ENCODE results near the gene LSM14A. TPM values are rescaled to one million over a fixed set of nuclear protein-coding genes. Genes with fewer than 3 reads are reported as not detected.

Gene LSM14A
- polyA plus RNA-seq, 4 donors: 53.0 to 106 (median 73.0) TPM

GRCh38 chr19:34261334-34262109 lies 89.2 kb downstream of the LSM14A start:
- FAIRE-seq (no peak), DNase-seq (no peak)
- H3K36me3 ChIP-seq (ENCODE audit: control insufficient read depth in 3 of 3, insufficient read depth in 2 of 3, low read depth in 1 of 3, low read length in 3 of 3): peaks cover 0 to 12% (median 0%) of the 10 kb centered on the region in 3 donors
- WGBS, 3 donors: 79 to 87% (median 85%) methylated on average over 6 of the region's 6 CpGs
- H3K27ac ChIP-seq (ENCODE audit: low read depth in 1 of 3, low read length in 2 of 3): no peak overlapping the region
- H3K27me3 ChIP-seq (ENCODE audit: control insufficient read depth in 3 of 3, insufficient read depth in 3 of 3, low read length in 3 of 3): no peaks in the 10 kb centered on the region
- H3K9me3 ChIP-seq (ENCODE audit: control insufficient read depth in 2 of 2, insufficient read depth in 1 of 2, low read depth in 1 of 2, low read length in 1 of 2): no peaks in the 10 kb centered on the region
- no peak overlapping the region for H3K4me3 ChIP-seq (ENCODE audit: low read depth in 1 of 3, low read length in 3 of 3)
- peaks cover 0 to 5% (median 0%) of the 10 kb centered on the region in 3 donors for H3K4me1 ChIP-seq (ENCODE audit: control insufficient read depth in 3 of 3, insufficient read depth in 2 of 3, low read depth in 1 of 3, low read length in 2 of 3)

DNA sequence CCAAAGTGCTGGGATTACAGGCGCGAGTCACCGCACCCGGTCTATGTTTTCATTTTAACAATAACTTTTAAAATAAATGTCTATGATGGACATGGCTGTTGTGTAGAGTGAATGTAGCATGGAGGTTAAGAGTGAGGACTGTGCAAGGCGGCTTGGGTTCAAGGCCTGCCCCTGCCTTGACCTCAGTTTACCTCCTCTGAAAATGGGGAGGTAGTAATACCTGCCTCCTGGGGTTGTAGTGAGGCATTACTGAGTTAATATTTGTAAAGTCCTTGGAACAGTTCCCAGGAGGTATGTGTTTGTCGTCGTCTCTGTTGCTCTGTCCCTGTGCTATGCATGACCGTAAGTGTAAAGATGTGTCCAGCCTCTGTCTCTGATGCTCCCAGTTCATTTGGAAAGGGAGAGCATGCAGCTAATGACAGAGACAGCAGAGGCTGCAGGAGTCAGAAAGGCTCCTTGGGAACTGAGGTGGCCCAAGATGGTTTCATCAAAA lies 91.5 kb downstream of the LSM14A start:
- Histone ChIP-seq H3K4me1 (ENCODE audit: control insufficient read depth in 3 of 3, insufficient read depth in 2 of 3, low read depth in 1 of 3, low read length in 2 of 3) (peaks cover 0 to 5% (median 0%) of the 10 kb centered on the region in 3 donors), H3K4me3 (ENCODE audit: low read depth in 1 of 3, low read length in 3 of 3) (no peak overlapping the region), H3K27ac (ENCODE audit: low read depth in 1 of 3, low read length in 2 of 3) (no peak overlapping the region), H3K27me3 (ENCODE audit: control insufficient read depth in 3 of 3, insufficient read depth in 3 of 3, low read length in 3 of 3) (no peaks in the 10 kb centered on the region), H3K36me3 (ENCODE audit: control insufficient read depth in 3 of 3, insufficient read depth in 2 of 3, low read depth in 1 of 3, low read length in 3 of 3) (peaks cover 0 to 14% (median 0%) of the 10 kb centered on the region in 3 donors), H3K9me3 (ENCODE audit: control insufficient read depth in 2 of 2, insufficient read depth in 1 of 2, low read depth in 1 of 2, low read length in 1 of 2) (no peaks in the 10 kb centered on the region)
- FAIRE-seq (no peak), DNase-seq (no peak)
- 77 to 88% (median 83%) methylated on average over 8 of the region's 8 CpGs for WGBS, 3 donors

GRCh38 chr19:34265221-34265650 lies 92.9 kb downstream of the LSM14A start:
- Histone ChIP-seq H3K4me1 (ENCODE audit: control insufficient read depth in 3 of 3, insufficient read depth in 2 of 3, low read depth in 1 of 3, low read length in 2 of 3) (peaks cover 0 to 11% (median 6%) of the 10 kb centered on the region in 3 donors), H3K27me3 (ENCODE audit: control insufficient read depth in 3 of 3, insufficient read depth in 3 of 3, low read length in 3 of 3) (no peaks in the 10 kb centered on the region), H3K27ac (ENCODE audit: low read depth in 1 of 3, low read length in 2 of 3) (peak overlapping the region in 1 of 3 donors; percentile 18), H3K4me3 (ENCODE audit: low read depth in 1 of 3, low read length in 3 of 3) (no peak overlapping the region), H3K9me3 (ENCODE audit: control insufficient read depth in 2 of 2, insufficient read depth in 1 of 2, low read depth in 1 of 2, low read length in 1 of 2) (no peaks in the 10 kb centered on the region), H3K36me3 (ENCODE audit: control insufficient read depth in 3 of 3, insufficient read depth in 2 of 3, low read depth in 1 of 3, low read length in 3 of 3) (peaks cover 0 to 14% (median 0%) of the 10 kb centered on the region in 3 donors)
- FAIRE-seq (no peak), DNase-seq (no peak)
- 69 to 84% (median 80%) methylated on average over 6 of the region's 6 CpGs for WGBS, 3 donors

DNA sequence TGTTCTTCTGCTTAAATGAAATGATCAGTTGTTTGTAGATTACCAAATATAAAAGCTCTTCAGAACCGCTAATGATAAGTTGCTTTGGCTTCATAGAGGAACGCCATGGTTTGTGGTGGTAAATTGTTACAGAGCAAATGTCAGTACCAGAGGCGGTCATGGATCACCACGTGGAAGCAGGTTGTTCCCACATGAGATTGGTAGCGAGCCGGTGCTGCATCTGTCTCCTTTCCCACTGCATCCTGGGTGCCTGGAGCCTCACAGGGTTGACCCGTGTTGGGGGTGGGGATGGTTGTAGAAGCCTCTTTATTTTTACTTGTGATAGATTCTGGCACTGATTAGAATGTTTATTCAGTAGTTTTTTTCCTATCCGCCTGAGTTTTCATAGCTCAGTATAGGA lies 96.8 kb downstream of the LSM14A start:
- no peak for DNase-seq
- FAIRE-seq: no peak

GRCh38 chr19:34269489-34269888 lies 97.2 kb downstream of the LSM14A start:
- H3K4me3 ChIP-seq (ENCODE audit: low read depth in 1 of 3, low read length in 3 of 3): no peak overlapping the region
- H3K36me3 ChIP-seq (ENCODE audit: control insufficient read depth in 3 of 3, insufficient read depth in 2 of 3, low read depth in 1 of 3, low read length in 3 of 3): peaks cover 0 to 20% (median 0%) of the 10 kb centered on the region in 3 donors
- peaks cover 0 to 11% (median 9%) of the 10 kb centered on the region in 3 donors for H3K4me1 ChIP-seq (ENCODE audit: control insufficient read depth in 3 of 3, insufficient read depth in 2 of 3, low read depth in 1 of 3, low read length in 2 of 3)
- H3K27me3 ChIP-seq (ENCODE audit: control insufficient read depth in 3 of 3, insufficient read depth in 3 of 3, low read length in 3 of 3): no peaks in the 10 kb centered on the region
- H3K9me3 ChIP-seq (ENCODE audit: control insufficient read depth in 2 of 2, insufficient read depth in 1 of 2, low read depth in 1 of 2, low read length in 1 of 2): no peaks in the 10 kb centered on the region
- peak overlapping the region in 2 of 3 donors; percentile 68 to 72 for H3K27ac ChIP-seq (ENCODE audit: low read depth in 1 of 3, low read length in 2 of 3)
- DNase-seq: no peak
- WGBS, 3 donors: 44 to 51% (median 47%) methylated on average over 2 of the region's 2 CpGs
- no peak for FAIRE-seq

More for the DNA sequence above, 96.8 kb downstream of the LSM14A start:
- peaks cover 0 to 20% (median 0%) of the 10 kb centered on the region in 3 donors for H3K36me3 ChIP-seq (ENCODE audit: control insufficient read depth in 3 of 3, insufficient read depth in 2 of 3, low read depth in 1 of 3, low read length in 3 of 3)
- no peak overlapping the region for H3K4me3 ChIP-seq (ENCODE audit: low read depth in 1 of 3, low read length in 3 of 3)
- no peaks in the 10 kb centered on the region for H3K27me3 ChIP-seq (ENCODE audit: control insufficient read depth in 3 of 3, insufficient read depth in 3 of 3, low read length in 3 of 3)
- no peaks in the 10 kb centered on the region for H3K9me3 ChIP-seq (ENCODE audit: control insufficient read depth in 2 of 2, insufficient read depth in 1 of 2, low read depth in 1 of 2, low read length in 1 of 2)
- peaks cover 0 to 11% (median 9%) of the 10 kb centered on the region in 3 donors for H3K4me1 ChIP-seq (ENCODE audit: control insufficient read depth in 3 of 3, insufficient read depth in 2 of 3, low read depth in 1 of 3, low read length in 2 of 3)
- peak overlapping the region in 2 of 3 donors; percentile 63 to 68 for H3K27ac ChIP-seq (ENCODE audit: low read depth in 1 of 3, low read length in 2 of 3)
- 66 to 82% (median 66%) methylated on average over 8 of the region's 8 CpGs for WGBS, 3 donors

DNA sequence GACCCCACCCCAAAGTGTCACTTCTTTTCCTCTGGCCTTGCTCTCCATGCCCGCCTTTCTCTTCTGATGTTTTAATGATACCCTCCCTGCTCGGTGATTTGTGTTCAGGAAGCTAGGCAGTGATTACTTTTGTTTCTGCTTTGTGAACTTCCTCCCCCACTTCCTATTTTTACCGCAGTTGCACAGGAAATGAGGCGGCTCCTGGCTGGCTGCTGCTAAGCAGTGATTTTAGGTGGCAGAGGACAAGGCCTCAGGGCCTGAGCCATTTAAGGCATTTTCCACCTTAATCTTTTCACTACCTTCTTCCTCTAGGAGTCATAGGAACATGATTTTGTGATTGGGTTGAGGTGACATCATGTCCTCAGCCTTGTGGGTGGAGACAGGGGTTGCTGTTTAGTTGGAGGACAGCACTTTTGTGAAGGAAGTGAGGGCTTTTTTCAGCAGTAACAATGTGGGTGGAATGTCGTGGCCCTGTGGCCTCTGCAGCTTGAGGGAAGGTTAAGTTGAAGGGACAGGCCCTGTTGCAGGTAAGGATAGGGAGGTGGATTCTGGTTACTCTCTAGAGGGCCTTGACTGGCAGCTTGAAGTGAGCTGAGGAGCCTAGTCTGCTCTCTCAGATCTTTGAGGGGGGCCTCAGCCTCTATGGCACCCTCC lies 97.8 kb downstream of the LSM14A start:
- peaks cover 0 to 11% (median 9%) of the 10 kb centered on the region in 3 donors for H3K4me1 ChIP-seq (ENCODE audit: control insufficient read depth in 3 of 3, insufficient read depth in 2 of 3, low read depth in 1 of 3, low read length in 2 of 3)
- no peaks in the 10 kb centered on the region for H3K9me3 ChIP-seq (ENCODE audit: control insufficient read depth in 2 of 2, insufficient read depth in 1 of 2, low read depth in 1 of 2, low read length in 1 of 2)
- H3K36me3 ChIP-seq (ENCODE audit: control insufficient read depth in 3 of 3, insufficient read depth in 2 of 3, low read depth in 1 of 3, low read length in 3 of 3): peaks cover 0 to 19% (median 0%) of the 10 kb centered on the region in 3 donors
- no peak overlapping the region for H3K4me3 ChIP-seq (ENCODE audit: low read depth in 1 of 3, low read length in 3 of 3)
- DNase-seq (peak; percentile 39), FAIRE-seq (no peak)
- WGBS, 3 donors: 23 to 40% (median 35%) methylated on average over 5 of the region's 5 CpGs
- H3K27ac ChIP-seq (ENCODE audit: low read depth in 1 of 3, low read length in 2 of 3): peak overlapping the region in 2 of 3 donors; percentile 68 to 72
- H3K27me3 ChIP-seq (ENCODE audit: control insufficient read depth in 3 of 3, insufficient read depth in 3 of 3, low read length in 3 of 3): no peaks in the 10 kb centered on the region

GRCh38 chr19:34273121-34273520 lies 100.8 kb downstream of the LSM14A start:
- Histone ChIP-seq H3K36me3 (ENCODE audit: control insufficient read depth in 3 of 3, insufficient read depth in 2 of 3, low read depth in 1 of 3, low read length in 3 of 3) (peaks cover 0 to 10% (median 0%) of the 10 kb centered on the region in 3 donors), H3K9me3 (ENCODE audit: control insufficient read depth in 2 of 2, insufficient read depth in 1 of 2, low read depth in 1 of 2, low read length in 1 of 2) (no peaks in the 10 kb centered on the region), H3K27me3 (ENCODE audit: control insufficient read depth in 3 of 3, insufficient read depth in 3 of 3, low read length in 3 of 3) (no peaks in the 10 kb centered on the region), H3K27ac (ENCODE audit: low read depth in 1 of 3, low read length in 2 of 3) (no peak overlapping the region), H3K4me1 (ENCODE audit: control insufficient read depth in 3 of 3, insufficient read depth in 2 of 3, low read depth in 1 of 3, low read length in 2 of 3) (peaks cover 0 to 13% (median 11%) of the 10 kb centered on the region in 3 donors), H3K4me3 (ENCODE audit: low read depth in 1 of 3, low read length in 3 of 3) (no peak overlapping the region)
- FAIRE-seq (no peak), DNase-seq (no peak)
- WGBS, 3 donors: 78 to 88% (median 88%) methylated on average over 4 of the region's 4 CpGs

DNA sequence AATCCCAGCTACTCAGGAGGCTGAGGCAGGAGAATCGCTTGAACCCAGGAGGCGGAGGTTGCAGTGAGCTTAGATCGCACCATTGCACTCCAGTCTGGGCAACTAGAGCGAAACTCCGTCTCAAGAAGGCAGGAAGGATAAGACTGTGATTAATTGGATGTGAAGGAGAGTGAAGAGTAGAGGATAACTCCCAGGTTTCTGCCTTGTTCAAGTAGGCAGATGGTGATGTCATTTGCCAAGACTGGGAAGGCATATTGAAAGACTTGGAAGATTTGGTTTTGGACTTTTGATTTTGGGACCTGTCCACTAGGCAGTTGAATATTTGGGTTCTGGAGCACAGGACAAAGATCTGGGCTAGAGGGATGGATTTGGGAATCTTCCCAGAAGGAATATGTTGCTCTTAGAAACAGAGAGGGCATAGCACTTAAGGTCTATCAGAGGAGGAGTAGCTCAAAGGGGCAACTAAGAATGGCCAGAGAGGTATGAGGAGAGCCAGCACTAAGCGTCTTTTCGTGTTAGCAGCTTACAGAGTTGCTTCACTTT lies 102.1 kb downstream of the LSM14A start:
- Histone ChIP-seq H3K4me1 (ENCODE audit: control insufficient read depth in 3 of 3, insufficient read depth in 2 of 3, low read depth in 1 of 3, low read length in 2 of 3) (peaks cover 0 to 13% (median 11%) of the 10 kb centered on the region in 3 donors), H3K36me3 (ENCODE audit: control insufficient read depth in 3 of 3, insufficient read depth in 2 of 3, low read depth in 1 of 3, low read length in 3 of 3) (peaks cover 0 to 8% (median 0%) of the 10 kb centered on the region in 3 donors), H3K27me3 (ENCODE audit: control insufficient read depth in 3 of 3, insufficient read depth in 3 of 3, low read length in 3 of 3) (no peaks in the 10 kb centered on the region), H3K27ac (ENCODE audit: low read depth in 1 of 3, low read length in 2 of 3) (peak overlapping the region in 2 of 3 donors; percentile 32 to 33), H3K4me3 (ENCODE audit: low read depth in 1 of 3, low read length in 3 of 3) (no peak overlapping the region), H3K9me3 (ENCODE audit: control insufficient read depth in 2 of 2, insufficient read depth in 1 of 2, low read depth in 1 of 2, low read length in 1 of 2) (no peaks in the 10 kb centered on the region)
- WGBS, 3 donors: 86 to 96% (median 88%) methylated on average over 7 of the region's 7 CpGs
- FAIRE-seq: no peak
- DNase-seq: no peak
